Activated CD4-positive, alpha-beta memory T cell treated with anti-CD3 and anti-CD28 coated beads, Interleukin-2, amount 10 ng/mL, durations not matched to agents 7 days and 5 days (primary cell): ENCODE measurements around the gene C5orf24. TPM values are rescaled to one million over a fixed set of nuclear protein-coding genes. Genes with fewer than 3 reads are reported as not detected.
"Not testable (repeated sequence)": the region's sequence is repeated elsewhere in the genome, so short reads cannot be mapped to it uniquely, and the experiment has no call there.

Experiments
- CTCF ChIA-PET: fragments of 350-600 bp; sonication (Branson Sonifier 250); formaldehyde crosslinking; loops from one replicate; lab custom pipeline; 2021; ENCODE audit warnings: antibody characterized with exemption, inconsistent platforms; lab: Charles Lee
- POLR2A ChIA-PET: fragments of 350-600 bp; sonication (Branson Sonifier 250); formaldehyde crosslinking; loops from one replicate; lab custom pipeline; 2021; ENCODE audit warnings: antibody characterized with exemption; lab: Charles Lee
- DNase-seq: peaks from one replicate; pipeline ENCODE4 v3.0.0-alpha.2; 2020
- H3K27ac Mint-ChIP-seq: one replicate; pipeline ENCODE4 v1.8.0; 2021; ENCODE audit warnings: mild to moderate bottlenecking, mixed read lengths
- H3K27me3 Mint-ChIP-seq: one replicate; pipeline ENCODE4 v1.8.0; 2021; ENCODE audit warnings: mixed read lengths
- H3K36me3 Mint-ChIP-seq: one replicate; pipeline ENCODE4 v1.8.0; 2021; ENCODE audit warnings: low read depth, mixed read lengths
- H3K4me1 Mint-ChIP-seq: one replicate; pipeline ENCODE4 v1.8.0; 2021; ENCODE audit warnings: mixed read lengths
- H3K4me3 Mint-ChIP-seq: one replicate; pipeline ENCODE4 v1.8.0; 2021; ENCODE audit warnings: mild to moderate bottlenecking, mixed read lengths
- H3K9me3 Mint-ChIP-seq: one replicate; pipeline ENCODE4 v1.8.0; 2021; ENCODE audit warnings: mixed read lengths
- total RNA-seq, 2 experiments: library from RNA; stranded (reverse); gene quantifications; one replicate each; pipeline ENCODE4 v1.2.3, GENCODE V29; 2021

C5orf24 gene
- total RNA-seq, 2 experiments from 2014 or later = 32.3 to 32.5 TPM

DNA sequence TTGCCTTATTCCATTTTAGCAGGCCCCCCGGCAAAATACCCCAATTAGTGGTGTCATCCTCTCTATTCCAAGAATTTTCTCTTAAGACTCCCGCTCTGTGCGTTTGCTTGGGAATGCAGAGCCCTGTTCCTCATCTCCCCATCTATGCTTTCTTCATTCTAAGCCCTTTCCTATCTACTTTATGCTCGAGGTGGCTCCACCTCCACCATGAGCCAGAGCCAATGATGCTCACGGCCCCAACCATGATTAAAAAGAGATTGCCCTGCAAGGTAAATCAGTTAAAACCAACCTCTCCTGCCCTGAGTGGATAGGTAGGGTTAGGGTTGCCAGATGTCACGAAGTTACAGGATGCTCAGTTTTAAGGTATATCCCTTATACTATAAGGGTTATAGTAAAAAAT, 27.7 kb downstream of the C5orf24 start:
- Mint-ChIP-seq H3K27ac (peak overlapping the region; percentile 95), H3K4me1 (peaks cover 40% of the 10 kb centered on the region), H3K27me3 (no peaks in the 10 kb centered on the region), H3K9me3 (no peaks in the 10 kb centered on the region), H3K4me3 (peak overlapping the region; percentile 95), H3K36me3 (peaks cover 26% of the 10 kb centered on the region)
- DNase-seq = peak; percentile 21
- POLR2A ChIA-PET = interaction anchor here (0.7 to 5.0 kb wide), 24 partner anchors 9 to 697 kb away, joined by 3 to 83 read pairs (median 6); partner anchors contain the start of genes C5orf24, CAMLG, DDX46 and JADE2
- CTCF ChIA-PET = interaction anchor here (0.6 to 3.8 kb wide), 6 partner anchors 27 to 346 kb away, joined by 3 to 19 read pairs (median 6); partner anchors contain the start of genes C5orf24, CAMLG and PCBD2

DNA sequence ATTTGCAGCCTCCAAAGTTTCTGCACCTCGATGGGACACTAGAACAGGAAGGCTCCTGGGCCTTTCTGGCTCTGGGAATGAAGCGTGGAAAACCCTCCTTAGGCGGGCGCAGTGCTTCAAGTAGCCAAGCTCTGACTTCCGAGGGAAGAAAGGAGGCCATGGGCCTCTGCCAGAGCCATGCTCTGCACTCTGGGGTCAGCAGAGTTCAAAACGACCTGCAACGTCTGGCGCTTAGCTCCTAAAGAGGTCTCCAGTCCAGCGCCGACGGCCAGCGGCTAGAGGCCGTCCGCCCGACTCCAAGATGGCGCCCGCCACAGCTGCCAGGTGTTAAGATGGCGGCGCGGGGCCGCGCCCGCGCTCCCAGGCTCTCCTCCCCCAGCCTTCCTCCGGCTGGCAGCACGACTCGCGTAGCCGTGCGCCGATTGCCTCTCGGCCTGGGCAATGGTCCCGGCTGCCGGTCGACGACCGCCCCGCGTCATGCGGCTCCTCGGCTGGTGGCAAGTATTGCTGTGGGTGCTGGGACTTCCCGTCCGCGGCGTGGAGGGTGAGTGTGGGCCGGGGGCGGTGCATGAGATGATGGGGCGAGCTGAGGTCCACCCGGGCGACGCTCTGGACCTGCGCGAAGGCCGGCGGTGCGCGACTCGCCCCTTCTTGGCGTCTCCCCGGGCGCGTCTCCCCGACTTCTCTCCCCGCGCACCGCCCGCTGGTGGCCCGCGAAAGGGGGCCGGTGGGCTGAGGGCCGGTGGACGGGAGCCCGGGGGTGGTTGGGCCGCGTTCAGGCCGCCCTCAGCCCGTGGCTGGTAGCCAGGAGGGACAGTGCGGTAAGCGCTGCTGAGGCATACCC, 28.4 kb downstream of the C5orf24 start, which contains the start of gene TXNDC15:
TXNDC15 (plus strand) TSS at position 385 of the 844 bp plus-strand sequence; CDS start at position 442, 57 bp downstream.
- Mint-ChIP-seq H3K27ac (peak within 1 kb of the TSS; percentile 95), H3K4me1 (peaks cover 42% of the 10 kb centered on the region), H3K9me3 (no peaks in the 10 kb centered on the region)

DNA sequence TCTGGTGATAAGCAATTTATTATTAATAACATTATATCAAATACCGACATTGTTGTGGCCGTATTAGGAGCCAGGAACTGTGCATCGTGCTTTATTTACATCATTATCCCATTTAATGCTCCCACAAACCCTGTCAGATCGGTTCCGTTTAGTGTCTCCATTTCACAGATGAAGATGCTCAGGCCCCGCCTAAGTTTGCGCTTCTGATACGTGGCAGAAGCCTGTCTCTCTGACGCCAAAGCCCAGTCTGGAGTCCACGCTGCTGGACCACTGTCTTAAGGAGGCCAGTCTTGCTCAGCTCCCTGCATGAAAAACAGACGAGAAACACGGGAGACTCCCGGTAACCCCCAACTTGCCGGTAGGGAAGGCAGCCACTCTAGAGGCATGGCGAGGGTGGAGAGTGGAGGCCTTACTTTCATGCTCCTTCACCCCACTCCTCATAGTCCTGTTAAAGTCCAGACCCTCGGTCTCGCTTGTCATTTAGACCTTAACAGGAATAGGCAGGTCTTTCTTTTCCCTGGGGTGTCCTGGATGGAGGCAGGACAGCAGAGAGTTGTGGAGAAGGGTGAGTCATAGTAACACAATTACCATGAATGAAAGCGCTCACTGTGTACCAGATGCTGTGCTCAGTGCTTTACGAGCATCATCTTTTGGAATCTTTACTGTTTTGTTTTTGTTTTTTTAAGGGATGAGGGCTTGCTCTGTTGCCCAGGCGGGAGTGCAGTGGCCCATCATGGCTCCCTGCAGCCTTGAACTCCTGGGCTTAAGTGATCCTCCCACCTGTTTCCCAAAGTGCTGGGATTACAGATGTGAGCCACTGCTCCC, 29.3 kb downstream of the C5orf24 start:
- peaks cover 48% of the 10 kb centered on the region for H3K4me1 Mint-ChIP-seq

More for the DNA sequence above, 28.4 kb downstream of the C5orf24 start, which contains the start of gene TXNDC15:
- Mint-ChIP-seq H3K36me3 (peaks cover 26% of the 10 kb centered on the region), H3K4me3 (peak within 1 kb of the TSS; percentile 95), H3K27me3 (no peaks in the 10 kb centered on the region)
- POLR2A ChIA-PET = interaction anchor here (0.7 to 5.0 kb wide), 25 partner anchors 10 to 698 kb away, joined by 3 to 83 read pairs (median 6); partner anchors contain the start of genes C5orf24, CAMLG, DDX46 and JADE2
- CTCF ChIA-PET = interaction anchor here (0.6 to 3.8 kb wide), 7 partner anchors 26 to 347 kb away, joined by 3 to 19 read pairs (median 6); partner anchors contain the start of genes C5orf24, CAMLG and PCBD2
- peak; percentile 86 for DNase-seq

DNA sequence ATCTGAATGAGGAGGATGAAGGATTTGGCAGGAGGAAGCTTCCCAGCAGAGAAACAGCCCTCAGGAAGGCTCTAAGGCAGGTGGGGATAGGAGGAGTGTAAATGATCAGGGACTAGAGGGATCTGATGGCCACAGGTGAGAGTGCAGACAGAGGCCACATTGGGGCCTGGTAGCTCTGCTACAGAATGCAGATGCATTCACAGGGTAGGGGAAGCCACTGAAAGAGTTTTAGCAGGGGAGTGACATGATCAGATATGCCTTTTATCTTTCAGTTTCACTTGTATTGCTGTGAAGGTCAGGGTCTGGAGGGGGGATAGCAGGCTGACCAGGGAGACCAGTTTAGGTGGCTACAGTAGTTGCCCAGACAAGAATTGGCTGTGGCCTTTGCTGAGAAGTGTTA, 31.4 kb downstream of the C5orf24 start:
- Mint-ChIP-seq H3K4me3 (peak overlapping the region; percentile 9), H3K4me1 (peaks cover 51% of the 10 kb centered on the region), H3K27me3 (no peaks in the 10 kb centered on the region), H3K36me3 (peaks cover 33% of the 10 kb centered on the region), H3K9me3 (no peaks in the 10 kb centered on the region), H3K27ac (peak overlapping the region; percentile 49)
- ChIA-PET POLR2A (interaction anchor here (1.2 to 2.0 kb wide), 4 partner anchors 14 to 32 kb away, joined by 4 to 11 read pairs (median 8); partner anchors contain the start of genes C5orf24 and PCBD2), CTCF (interaction anchor here (1.5 kb wide), 1 partner anchor 27 kb away, joined by 9 read pairs; the partner anchor contains the start of gene PCBD2)
- no peak for DNase-seq

More for the DNA sequence above, 29.3 kb downstream of the C5orf24 start:
- Mint-ChIP-seq H3K27ac (peak overlapping the region; percentile 95), H3K4me3 (peak overlapping the region; percentile 95), H3K9me3 (no peaks in the 10 kb centered on the region), H3K27me3 (no peaks in the 10 kb centered on the region), H3K36me3 (peaks cover 28% of the 10 kb centered on the region)
- peak; percentile 52 for DNase-seq
- ChIA-PET CTCF (interaction anchor here (0.6 to 3.8 kb wide), 5 partner anchors 29 to 137 kb away, joined by 3 to 19 read pairs (median 6); partner anchors contain the start of genes C5orf24, CAMLG and PCBD2), POLR2A (interaction anchor here (0.7 to 5.0 kb wide), 11 partner anchors 11 to 699 kb away, joined by 3 to 83 read pairs (median 9); partner anchors contain the start of genes C5orf24, CAMLG, DDX46 and JADE2)

DNA sequence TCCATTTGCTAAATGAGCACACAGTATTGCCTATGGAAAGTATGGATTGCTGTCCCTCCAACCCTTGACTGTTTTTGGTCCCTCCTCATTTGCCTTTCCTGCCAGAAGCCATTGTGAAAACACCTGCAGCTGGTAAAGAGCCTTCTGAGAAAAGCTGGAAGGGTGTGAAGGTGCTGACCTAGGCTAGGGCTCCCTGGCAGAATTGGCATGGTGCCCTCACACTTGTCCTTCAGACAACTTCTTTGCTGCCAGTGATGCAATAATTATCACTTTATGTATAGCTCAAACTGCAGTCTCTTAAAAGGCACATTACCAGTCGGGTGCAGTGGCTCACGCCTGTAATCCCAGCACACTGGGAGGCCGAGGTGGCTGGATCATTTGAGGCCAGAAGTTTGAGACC, 32.6 kb downstream of the C5orf24 start:
- H3K9me3 Mint-ChIP-seq = no peaks in the 10 kb centered on the region
- H3K36me3 Mint-ChIP-seq = peaks cover 33% of the 10 kb centered on the region
- no peak for DNase-seq
- H3K4me1 Mint-ChIP-seq = peaks cover 44% of the 10 kb centered on the region
- no peak overlapping the region for H3K4me3 Mint-ChIP-seq
- H3K27me3 Mint-ChIP-seq = no peaks in the 10 kb centered on the region
- POLR2A ChIA-PET = interaction anchor here (1.7 to 2.0 kb wide), 2 partner anchors 26 to 33 kb away, joined by 8 to 9 read pairs; partner anchors contain the start of genes C5orf24 and PCBD2
- CTCF ChIA-PET = interaction anchor here (1.6 kb wide), 1 partner anchor 27 kb away, joined by 4 read pairs; the partner anchor contains the start of gene PCBD2
- H3K27ac Mint-ChIP-seq = no peak overlapping the region

DNA sequence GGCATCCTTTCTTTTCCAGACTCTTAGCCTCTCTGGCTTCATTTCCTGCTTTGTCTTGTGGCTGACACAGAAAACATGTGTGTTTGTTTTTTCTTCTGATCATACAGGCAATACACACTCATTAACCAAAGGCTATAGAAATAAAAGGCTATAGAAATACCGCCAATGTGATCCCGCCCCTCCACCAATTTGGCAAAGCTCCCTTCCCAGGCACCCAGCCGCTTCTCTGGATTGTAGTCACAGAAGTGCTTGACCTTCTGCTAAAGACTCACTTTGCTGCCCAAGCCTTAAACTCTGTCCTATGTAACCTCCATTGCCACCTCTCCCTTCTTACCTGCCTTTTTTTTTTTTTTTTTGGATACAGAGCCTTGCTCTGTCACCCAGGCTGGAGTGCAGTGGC, 33.7 kb downstream of the C5orf24 start:
- Mint-ChIP-seq H3K4me1 (peaks cover 41% of the 10 kb centered on the region), H3K27ac (no peak overlapping the region), H3K36me3 (peaks cover 30% of the 10 kb centered on the region), H3K4me3 (no peak overlapping the region), H3K27me3 (no peaks in the 10 kb centered on the region), H3K9me3 (no peaks in the 10 kb centered on the region)
- DNase-seq = no peak
- POLR2A ChIA-PET = interaction anchor here (1.1 to 1.7 kb wide), 2 partner anchors 25 to 34 kb away, joined by 6 to 8 read pairs; partner anchors contain the start of genes C5orf24 and PCBD2
- CTCF ChIA-PET = interaction anchor here (1.6 kb wide), 1 partner anchor 25 kb away, joined by 4 read pairs; the partner anchor contains the start of gene PCBD2

DNA sequence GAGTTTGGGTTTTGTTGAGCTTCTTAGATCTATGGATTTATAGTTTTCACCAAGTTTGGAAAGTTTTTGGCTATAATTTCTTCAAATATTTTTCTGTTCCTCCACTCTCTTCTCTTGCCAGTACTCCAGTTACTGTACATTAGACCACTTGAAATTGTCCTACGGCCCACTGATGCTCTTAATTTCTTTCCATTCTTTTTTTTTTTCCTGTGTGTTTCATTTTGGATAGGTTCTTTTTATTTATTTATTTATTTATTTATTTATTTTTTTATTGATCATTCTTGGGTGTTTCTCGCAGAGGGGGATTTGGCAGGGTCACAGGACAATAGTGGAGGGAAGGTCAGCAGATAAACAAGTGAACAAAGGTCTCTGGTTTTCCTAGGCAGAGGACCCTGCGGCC, 35.2 kb downstream of the C5orf24 start:
- H3K27ac Mint-ChIP-seq, H3K4me3 Mint-ChIP-seq, CTCF ChIA-PET, H3K27me3 Mint-ChIP-seq, POLR2A ChIA-PET, H3K9me3 Mint-ChIP-seq, DNase-seq: not testable (repeated sequence)
- peaks cover 36% of the 10 kb centered on the region for H3K4me1 Mint-ChIP-seq
- H3K36me3 Mint-ChIP-seq = peaks cover 25% of the 10 kb centered on the region

DNA sequence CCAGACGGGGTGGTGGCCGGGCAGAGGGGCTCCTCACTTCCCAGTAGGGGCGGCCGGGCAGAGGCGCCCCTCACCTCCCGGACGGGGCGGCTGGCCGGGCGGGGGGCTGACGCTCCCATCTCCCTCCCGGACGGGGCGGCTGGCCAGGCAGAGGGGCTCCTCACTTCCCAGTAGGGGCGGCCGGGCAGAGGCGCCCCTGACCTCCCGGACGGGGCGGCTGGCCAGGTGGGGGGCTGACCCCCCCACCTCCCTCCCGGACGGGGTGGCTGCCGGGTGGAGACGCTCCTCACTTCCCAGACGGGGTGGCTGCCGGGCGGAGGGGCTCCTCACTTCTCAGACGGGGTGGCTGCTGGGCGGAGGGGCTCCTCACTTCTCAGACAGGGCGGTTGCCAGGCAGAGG, 35.9 kb downstream of the C5orf24 start:
- Mint-ChIP-seq H3K4me1 (peaks cover 28% of the 10 kb centered on the region), H3K36me3 (peaks cover 20% of the 10 kb centered on the region)
- H3K27ac Mint-ChIP-seq, H3K9me3 Mint-ChIP-seq, DNase-seq, H3K4me3 Mint-ChIP-seq, POLR2A ChIA-PET, H3K27me3 Mint-ChIP-seq, CTCF ChIA-PET: not testable (repeated sequence)

DNA sequence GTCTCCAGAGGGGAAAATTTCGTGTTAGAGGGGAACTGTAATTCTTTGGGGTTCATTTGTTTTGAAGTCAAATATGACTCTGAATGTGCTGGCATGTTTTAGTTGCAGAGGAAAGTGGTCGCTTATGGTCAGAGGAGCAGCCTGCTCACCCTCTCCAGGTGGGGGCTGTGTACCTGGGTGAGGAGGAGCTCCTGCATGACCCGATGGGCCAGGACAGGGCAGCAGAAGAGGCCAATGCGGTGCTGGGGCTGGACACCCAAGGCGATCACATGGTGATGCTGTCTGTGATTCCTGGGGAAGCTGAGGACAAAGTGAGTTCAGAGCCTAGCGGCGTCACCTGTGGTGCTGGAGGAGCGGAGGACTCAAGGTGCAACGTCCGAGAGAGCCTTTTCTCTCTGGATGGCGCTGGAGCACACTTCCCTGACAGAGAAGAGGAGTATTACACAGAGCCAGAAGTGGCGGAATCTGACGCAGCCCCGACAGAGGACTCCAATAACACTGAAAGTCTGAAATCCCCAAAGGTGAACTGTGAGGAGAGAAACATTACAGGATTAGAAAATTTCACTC, 41.9 kb downstream of the C5orf24 start:
- Mint-ChIP-seq H3K4me3 (no peak overlapping the region), H3K36me3 (peaks cover 36% of the 10 kb centered on the region), H3K27me3 (no peaks in the 10 kb centered on the region), H3K4me1 (peaks cover 6% of the 10 kb centered on the region), H3K27ac (no peak overlapping the region), H3K9me3 (no peaks in the 10 kb centered on the region)
- ChIA-PET CTCF (no interaction called here), POLR2A (interaction anchor here (1.2 kb wide), 1 partner anchor 14 kb away, joined by 3 read pairs; the partner anchor contains the start of gene TXNDC15)
- DNase-seq = no peak

DNA sequence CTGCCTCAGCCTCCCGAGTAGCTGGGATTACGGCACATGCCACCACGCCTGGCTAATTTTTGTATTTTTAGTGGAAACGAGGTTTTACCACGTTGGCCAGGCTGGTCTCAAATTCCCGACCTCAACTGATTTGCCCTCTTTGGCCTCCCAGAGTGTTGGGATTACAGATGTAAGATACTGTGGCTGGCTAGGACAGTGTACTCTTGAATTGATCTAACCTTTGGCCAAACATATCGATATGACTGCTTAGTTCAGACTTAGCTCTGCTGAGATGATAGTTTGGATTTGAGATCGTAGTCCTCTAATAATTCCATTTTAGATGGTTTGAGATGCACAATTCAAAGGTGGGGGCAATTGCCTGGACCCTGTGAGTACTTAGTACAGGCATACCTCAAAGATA, 43.6 kb downstream of the C5orf24 start:
- POLR2A ChIA-PET = interaction anchor here (1.2 kb wide), 1 partner anchor 15 kb away, joined by 3 read pairs; the partner anchor contains the start of gene PCBD2
- Mint-ChIP-seq H3K36me3 (peaks cover 44% of the 10 kb centered on the region), H3K9me3 (no peaks in the 10 kb centered on the region), H3K27ac (no peak overlapping the region), H3K27me3 (no peaks in the 10 kb centered on the region), H3K4me1 (peaks cover 8% of the 10 kb centered on the region), H3K4me3 (no peak overlapping the region)
- CTCF ChIA-PET = no interaction called here
- DNase-seq = no peak

DNA sequence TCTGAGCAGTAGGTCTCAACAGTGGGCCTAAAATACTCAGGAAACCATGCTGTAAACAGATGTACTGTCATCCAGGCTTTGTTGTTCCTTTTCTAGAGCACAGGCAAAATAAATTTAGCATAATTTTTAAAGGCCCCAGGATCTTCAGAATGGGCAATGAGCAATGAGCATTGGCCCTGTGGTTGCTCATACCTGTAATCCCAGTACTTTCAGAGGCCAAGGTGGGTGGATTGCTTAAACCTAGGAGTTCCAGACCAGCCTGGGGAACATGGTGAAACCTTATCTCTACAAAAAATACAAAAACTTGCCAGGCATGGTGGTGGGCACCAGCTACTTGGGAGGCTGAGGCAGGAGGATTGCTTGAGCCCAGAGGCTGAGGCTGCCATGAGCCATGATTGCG, 45.7 kb downstream of the C5orf24 start:
- Mint-ChIP-seq H3K27ac (no peak overlapping the region), H3K9me3 (no peaks in the 10 kb centered on the region), H3K4me1 (peaks cover 3% of the 10 kb centered on the region), H3K36me3 (peaks cover 56% of the 10 kb centered on the region), H3K4me3 (no peak overlapping the region), H3K27me3 (no peaks in the 10 kb centered on the region)
- ChIA-PET CTCF (interaction anchor here (1.3 kb wide), 1 partner anchor 13 kb away, joined by 4 read pairs; no protein-coding TSS in a partner anchor), POLR2A (interaction anchor here (0.8 kb wide), 1 partner anchor 13 kb away, joined by 3 read pairs; the partner anchor contains the start of gene PCBD2)
- no peak for DNase-seq
